Left renal cortex interstitium (tissue), 4 donors: ENCODE data around the gene SRMS. TPM values are rescaled to one million over a fixed set of nuclear protein-coding genes. Genes with fewer than 3 reads are reported as not detected.

Experiments used
- DNase-seq, 4 donors: peaks; one replicate each; pipeline ENCODE4 v3.0.0-alpha.2; 2013; ENCODE audit warnings: low read depth in 4 of 4, low spot score in 2 of 4, missing footprints in 1 of 4
- polyA plus RNA-seq, 4 donors: library from polyadenylated mRNA; unstranded; fragments of 120-200 nt; gene quantifications; one replicate each; pipeline ENCODE4 v1.2.1, GENCODE V29; 2013; ENCODE audit not compliant: insufficient read length in 4 of 4

SRMS gene
- polyA plus RNA-seq, 4 donors = 0.11 to 0.33 (median 0.30) TPM; not detected in 1

DNA sequence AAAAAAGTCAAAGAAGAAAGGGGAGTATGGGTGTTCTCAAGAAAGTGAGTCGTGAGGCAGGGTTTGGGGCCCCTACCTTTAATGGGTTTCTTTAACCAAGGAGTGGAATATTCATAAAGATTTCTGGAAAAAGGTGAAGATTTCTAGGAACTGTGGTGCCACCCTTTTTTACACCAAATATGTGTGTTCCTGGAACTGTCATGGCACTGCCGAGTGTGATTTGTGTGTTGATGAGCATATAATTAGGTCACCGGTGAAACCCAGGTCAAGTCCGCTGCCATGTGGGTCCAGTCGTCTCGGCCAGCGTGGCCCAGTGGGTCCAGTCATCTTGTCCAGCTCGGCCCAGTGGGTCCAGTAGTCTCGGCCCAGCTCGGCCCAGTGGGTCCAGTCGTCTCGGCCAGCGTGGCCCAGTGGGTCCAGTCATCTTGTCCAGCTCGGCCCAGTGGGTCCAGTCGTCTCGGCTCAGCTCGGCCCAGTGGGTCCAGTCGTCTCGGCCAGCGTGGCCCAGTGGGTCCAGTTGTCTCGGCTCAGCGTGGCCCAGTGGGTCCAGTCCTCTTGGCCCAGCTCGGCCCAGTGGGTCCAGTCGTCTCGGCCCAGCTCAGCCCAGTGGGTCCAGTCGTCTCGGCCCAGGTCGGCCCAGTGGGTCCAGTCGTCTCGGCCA is 40.3 kb downstream of the SRMS start:
- DNase-seq = no peak

- DNase-seq = no peak
Measured at GRCh38 chr20:63505723-63506122, 41.8 kb downstream of the SRMS start.

GRCh38 chr20:63505281-63505680 is 42.3 kb downstream of the SRMS start:
- DNase-seq = no peak

DNA sequence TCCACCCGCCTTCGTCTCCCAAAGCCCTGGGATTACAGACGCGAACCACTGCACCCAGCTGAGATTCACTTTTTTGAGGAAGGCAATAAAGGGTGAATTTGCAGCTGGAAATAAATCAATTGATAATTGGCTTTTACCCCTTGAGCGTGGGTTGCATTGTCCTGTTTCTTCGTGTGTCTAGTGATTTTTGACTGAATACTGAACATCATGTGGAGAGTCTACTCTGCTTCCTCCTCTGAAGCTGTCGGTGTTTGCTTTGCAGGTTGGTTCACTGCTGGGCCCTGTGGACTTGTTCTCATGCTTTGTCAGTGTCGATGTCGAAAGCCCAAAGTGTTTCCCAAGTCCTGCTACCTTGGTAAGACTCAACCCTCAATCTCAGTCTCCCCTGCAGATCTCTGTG is 42.9 kb downstream of the SRMS start:
- no peak for DNase-seq

DNA sequence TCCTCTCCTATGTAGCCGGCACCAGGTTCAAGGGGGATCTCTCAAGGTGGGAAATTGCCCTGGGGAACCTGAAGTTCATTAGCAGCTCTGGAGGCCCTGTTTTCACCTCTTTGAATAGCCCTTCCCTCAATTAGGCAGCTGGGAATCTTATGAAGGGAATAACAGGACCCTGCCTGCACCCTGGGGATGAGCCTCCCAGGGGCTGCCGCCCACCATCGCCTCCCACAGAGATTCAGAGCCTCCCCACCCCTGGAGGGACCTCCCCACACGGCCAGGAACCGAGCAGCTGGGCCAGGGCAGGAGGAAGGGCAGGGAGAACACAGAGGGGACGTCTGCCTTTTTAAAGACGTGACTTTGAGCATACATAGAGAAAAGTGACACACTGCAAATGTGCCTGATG is 44.0 kb downstream of the SRMS start:
- no peak for DNase-seq

GRCh38 chr20:63502671-63503172 is 44.8 kb downstream of the SRMS start:
- no peak for DNase-seq

DNA sequence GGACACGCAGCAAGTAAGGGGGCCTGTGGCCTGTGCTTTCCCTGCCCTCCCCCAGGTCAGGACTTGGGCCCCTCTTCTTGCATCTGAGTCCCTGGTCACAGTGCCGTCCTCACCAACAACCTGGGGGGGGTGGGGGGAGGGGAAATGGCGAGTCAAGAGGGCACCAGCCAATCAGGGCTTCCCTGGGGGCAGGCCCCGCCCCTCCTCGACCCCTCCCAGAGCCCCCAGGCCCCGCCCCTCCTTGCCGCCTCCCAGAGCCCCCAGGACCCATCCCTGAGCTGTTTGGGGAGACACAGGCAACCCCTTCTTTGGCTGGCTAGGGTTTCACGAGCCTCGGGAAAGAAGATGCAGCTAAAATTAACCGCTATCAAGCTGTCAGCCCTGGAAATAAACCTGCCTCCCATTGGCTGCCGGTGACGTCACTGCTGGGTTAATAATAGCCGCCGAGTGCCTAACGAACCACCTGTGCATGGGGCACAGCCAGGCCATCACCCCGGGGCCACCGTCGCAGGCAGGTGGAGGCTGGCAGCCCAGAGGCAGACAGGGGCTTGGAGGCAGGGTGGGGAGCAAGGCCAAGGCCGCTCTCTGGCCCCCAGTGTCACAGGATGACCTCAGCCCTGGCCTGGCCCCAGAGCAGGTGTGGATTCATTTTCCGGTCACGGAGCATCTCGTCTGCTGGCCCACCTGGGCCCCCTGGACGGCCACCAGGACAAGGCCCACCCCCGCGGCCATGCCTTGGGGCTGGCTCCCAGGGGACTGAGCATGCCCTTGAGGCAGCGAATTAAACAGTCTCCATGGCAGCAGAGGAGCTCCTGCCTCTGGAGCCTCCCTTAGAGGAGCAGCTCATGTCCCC is 45.5 kb downstream of the SRMS start:
- DNase-seq = no peak

DNA sequence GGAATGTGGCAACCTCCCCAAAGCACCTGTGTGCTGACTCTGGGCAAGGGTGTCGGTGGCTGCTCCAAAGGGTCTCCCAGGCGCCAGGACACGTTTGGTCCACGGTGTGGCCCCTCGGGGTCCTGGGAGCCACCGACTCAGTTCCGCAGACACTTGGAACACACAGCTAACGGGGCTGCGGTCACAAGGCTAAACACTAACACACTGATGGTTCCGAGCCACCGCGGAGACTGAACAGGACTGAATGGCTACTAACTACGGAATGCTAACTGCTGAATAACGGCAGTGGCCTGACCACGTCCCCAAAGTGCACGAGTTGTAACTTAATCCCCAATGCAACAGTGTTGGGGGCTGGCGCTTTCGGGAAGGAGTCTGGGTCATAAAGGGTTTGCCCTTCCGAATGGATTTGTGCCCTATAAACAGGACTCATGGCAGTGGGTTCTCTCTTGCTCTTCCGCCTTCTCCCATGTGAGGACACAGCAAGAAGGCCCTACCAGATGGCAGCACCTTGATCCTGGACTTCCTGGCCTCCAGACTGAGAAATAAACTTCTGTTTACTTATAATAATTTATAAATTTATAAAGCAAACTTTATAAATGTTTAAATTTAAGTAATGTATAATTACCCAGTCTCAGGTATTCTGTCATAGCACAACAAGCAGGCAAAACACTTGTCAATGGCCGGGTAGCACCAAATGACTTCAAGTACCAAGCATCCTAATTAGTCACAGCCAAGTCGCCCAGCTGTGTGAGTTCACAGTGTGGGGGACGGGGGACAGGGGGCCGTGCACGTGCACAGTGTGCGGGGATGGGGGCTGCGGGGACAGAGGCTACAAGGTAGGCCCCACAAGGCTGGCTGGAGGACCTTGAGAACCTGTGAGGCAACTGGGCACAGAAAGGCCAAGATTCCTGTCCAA is 46.4 kb downstream of the SRMS start:
- no peak for DNase-seq

GRCh38 chr20:63500151-63500901 is 47.2 kb downstream of the SRMS start:
- no peak for DNase-seq

DNA sequence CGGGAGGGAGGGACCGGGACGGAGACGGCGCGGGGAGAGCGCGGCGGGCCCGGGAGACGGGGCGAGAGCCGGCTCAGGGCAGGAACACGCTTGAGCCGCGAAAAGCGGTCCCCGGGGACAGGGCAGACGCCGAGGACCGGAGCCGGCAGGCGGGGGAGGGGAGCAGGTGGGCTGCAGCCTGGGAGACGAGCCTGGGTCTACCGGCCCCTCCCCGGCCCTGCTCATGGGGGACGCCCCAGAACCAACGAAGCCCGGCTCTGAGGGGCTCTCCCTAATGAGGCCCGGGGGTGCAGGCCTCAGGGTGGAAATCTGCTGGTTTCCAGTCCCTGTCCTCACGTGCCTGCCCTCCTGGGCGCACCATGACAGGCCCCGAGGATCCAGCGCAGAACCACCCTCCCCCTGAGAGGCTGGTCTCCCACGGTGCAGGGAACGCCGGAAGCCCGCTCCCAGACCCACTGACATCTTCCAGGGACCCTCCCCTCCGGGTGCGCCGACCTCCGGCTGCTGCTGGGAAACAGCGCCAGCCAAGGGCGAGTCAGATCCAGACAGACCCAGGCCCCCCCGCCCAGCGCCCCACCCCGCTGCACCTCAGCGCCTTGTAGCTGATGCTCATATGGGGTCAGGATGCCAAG is 48.1 kb downstream of the SRMS start:
- DNase-seq = no peak

GRCh38 chr20:63498960-63499337 is 48.6 kb downstream of the SRMS start, which contains the start of gene EEF1A2:
Gene EEF1A2, minus strand, starts transcription at chr20:63499083. Its CDS starts 1,320 bp downstream, at chr20:63497763.
- no peak for DNase-seq

- no peak for DNase-seq
Measured at GRCh38 chr20:63497946-63498935, 49.3 kb downstream of the SRMS start.

DNA sequence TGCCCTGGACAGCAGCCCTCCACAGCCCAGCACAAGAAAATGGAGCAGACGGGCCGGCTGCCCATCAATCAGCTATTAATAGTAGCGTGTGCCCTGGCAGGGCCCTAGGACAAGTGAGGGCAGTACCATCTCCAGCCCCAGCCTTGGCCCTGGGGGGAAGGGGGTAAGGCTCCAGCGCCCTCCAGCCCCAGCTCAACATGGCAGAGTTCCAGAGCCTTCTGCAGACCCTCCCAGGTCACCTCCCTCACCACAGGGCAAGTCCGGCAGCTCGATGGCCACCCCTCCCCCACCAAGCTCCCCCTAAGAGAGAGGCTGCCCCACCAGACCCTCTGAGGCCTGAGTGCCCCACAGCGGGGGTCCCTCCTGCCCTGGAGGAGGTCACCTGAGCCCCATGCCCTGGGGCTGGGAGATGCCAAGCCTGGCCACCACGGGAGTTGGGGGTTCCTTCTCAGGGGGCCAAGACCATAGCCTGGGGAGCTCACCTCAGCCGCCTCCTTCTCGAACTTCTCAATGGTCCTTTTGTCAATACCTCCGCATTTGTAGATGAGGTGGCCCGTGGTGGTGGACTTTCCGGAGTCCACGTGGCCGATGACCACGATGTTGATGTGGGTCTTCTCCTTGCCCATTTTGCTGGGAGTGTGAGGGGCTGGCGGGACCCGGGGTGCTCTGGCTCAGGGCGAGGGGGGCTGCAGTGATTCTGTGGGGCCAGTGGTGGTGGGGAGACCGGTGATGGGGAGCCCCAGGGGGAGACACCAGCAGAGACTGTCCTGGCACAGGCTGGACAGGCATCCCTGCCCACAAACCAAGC is 50.2 kb downstream of the SRMS start:
- DNase-seq = no peak

DNA sequence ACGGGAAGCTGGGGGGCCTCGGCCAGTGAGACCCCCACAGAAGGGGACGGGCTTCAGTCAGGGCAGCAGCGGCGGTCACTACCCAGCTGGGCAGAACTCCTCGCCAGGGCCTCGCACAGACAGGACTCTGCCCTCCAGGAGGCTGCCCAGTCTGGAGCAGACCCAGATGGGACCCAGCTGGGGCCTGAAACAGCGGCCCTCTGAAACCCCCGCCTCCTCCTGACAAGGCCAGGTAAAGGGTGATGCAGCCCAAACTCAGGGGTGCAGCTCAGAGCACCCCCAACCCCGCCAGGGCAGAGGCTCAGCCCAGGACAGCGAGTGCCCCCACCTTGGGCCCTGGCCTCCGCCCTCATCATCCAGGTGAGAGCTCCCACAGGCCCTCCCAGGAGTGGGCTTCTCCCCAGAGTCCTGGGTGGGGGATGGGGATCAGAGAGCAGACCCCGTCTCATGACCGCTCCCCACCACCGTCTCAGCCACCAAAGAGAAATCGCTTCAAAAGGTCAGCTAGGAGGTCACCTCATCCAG is 50.9 kb downstream of the SRMS start:
- no peak for DNase-seq

GRCh38 chr20:63495741-63496595 is 51.6 kb downstream of the SRMS start:
- DNase-seq = peak in 1 of 4 donors; percentile 36

DNA sequence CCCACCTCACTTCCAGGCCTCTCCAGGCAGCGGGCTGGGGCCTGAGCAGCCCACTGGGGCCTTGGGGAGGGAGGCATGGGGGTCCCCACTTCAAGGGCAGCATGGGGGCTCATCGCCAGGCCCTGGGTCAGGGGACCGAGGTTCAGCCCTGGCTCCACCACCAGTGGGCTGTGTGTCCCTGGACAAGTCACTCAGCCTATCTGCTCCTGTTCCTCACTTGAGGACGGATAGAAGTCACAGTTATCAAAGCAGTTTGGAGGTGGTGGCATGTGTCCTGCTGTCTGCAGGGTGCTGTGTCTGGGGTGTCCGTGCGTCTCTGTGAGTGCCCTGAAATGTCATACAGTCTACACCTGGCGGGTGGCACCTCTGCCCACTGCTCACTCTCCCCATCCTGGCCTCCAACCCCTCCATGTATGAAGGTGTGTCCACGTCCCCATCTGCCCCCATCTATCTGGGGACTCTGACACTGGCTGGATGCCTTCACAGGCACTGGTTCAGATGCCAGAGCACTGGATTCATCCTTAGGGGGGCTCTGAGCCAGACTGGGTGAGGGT is 52.3 kb downstream of the SRMS start:
- DNase-seq = no peak
